Osteocyte (in vitro differentiated cells): ENCODE results near the gene CENPW. TPM values are rescaled to one million over a fixed set of nuclear protein-coding genes. Genes with fewer than 3 reads are reported as not detected.

Experiments used
- DNase-seq: peaks from one replicate; pipeline ENCODE4 v3.0.0; 2021; ENCODE audit warnings: mixed read lengths; ENCODE audit not compliant: unreplicated experiment; ENCODE audit errors: extremely low spot score
- H3K27ac Mint-ChIP-seq: one replicate; pipeline ENCODE4 v1.8.0; 2021; ENCODE audit warnings: mild to moderate bottlenecking, mixed read lengths; ENCODE audit not compliant: unreplicated experiment
- H3K27me3 Mint-ChIP-seq: one replicate; pipeline ENCODE4 v1.8.0; 2021; ENCODE audit warnings: mixed read lengths; ENCODE audit not compliant: unreplicated experiment
- H3K36me3 Mint-ChIP-seq: one replicate; pipeline ENCODE4 v1.8.0; 2021; ENCODE audit warnings: mixed read lengths; ENCODE audit not compliant: unreplicated experiment
- H3K4me1 Mint-ChIP-seq: one replicate; pipeline ENCODE4 v1.8.0; 2021; ENCODE audit warnings: mixed read lengths; ENCODE audit not compliant: unreplicated experiment
- H3K4me3 Mint-ChIP-seq: one replicate; pipeline ENCODE4 v1.8.0; 2021; ENCODE audit warnings: mild to moderate bottlenecking, moderate library complexity, mixed read lengths; ENCODE audit not compliant: unreplicated experiment
- H3K9me3 Mint-ChIP-seq: one replicate; pipeline ENCODE4 v1.8.0; 2021; ENCODE audit warnings: mixed read lengths; ENCODE audit not compliant: unreplicated experiment
- total RNA-seq: library from RNA; stranded (reverse); gene quantifications from 2 replicates; pipeline ENCODE4 v1.2.1, GENCODE V29; 2021
- TF ChIP-seq, protein P1 (sequence below): fragments of 200-600 bp; sonication (generic); IDR thresholded peaks from 2 replicates; pipeline ENCODE4 v1.5.0; 2021; ENCODE audit warnings: antibody characterized with exemption, mild to moderate bottlenecking, moderate library complexity

Gene CENPW
- total RNA-seq, 1 donor from 2014 or later, result 11.4 TPM

DNA sequence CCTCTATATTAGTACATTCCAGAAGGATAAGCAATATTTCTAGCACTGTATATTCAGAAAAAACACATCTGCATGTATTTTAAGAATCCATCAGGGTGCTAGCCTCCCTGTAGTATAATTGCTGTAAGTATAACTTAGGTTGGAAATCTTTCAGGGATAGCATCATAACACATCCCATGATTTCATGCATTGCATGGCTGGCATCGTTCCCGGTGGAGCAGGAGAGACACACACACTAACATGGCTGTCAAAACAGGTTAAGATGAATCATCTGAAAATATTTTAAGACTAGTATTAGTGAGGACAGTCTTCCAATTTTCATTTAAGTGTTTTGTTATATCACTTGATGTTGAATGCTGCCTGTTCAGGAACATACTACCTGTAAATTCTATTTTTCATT, 32.1 kb upstream of the CENPW start:
- Mint-ChIP-seq H3K4me3 (no peak overlapping the region), H3K27ac (no peak overlapping the region), H3K27me3 (peaks cover 4% of the 10 kb centered on the region), H3K4me1 (no peaks in the 10 kb centered on the region), H3K9me3 (no peaks in the 10 kb centered on the region), H3K36me3 (no peaks in the 10 kb centered on the region)
- no peak for DNase-seq
- TF ChIP-seq, protein P1, sequence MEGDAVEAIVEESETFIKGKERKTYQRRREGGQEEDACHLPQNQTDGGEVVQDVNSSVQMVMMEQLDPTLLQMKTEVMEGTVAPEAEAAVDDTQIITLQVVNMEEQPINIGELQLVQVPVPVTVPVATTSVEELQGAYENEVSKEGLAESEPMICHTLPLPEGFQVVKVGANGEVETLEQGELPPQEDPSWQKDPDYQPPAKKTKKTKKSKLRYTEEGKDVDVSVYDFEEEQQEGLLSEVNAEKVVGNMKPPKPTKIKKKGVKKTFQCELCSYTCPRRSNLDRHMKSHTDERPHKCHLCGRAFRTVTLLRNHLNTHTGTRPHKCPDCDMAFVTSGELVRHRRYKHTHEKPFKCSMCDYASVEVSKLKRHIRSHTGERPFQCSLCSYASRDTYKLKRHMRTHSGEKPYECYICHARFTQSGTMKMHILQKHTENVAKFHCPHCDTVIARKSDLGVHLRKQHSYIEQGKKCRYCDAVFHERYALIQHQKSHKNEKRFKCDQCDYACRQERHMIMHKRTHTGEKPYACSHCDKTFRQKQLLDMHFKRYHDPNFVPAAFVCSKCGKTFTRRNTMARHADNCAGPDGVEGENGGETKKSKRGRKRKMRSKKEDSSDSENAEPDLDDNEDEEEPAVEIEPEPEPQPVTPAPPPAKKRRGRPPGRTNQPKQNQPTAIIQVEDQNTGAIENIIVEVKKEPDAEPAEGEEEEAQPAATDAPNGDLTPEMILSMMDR, result no peak

DNA sequence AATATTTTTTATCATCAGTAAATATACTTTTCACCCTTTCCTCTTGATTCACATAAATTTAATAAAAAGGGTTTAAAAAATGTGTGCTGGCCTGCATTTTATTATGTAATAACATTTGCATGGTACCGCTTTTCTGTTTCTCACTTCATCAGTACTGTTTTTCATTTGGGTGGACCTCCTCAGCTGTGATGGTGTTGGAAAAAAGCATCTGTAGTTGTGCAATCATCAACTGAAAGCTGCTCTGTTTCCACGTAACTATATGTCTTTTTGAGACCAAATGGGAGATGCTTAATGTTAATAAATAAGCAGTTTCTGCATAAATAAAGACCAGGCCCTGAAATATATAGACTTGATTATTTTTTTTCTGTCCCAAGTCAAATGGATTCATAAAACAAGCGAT, 31.6 kb upstream of the CENPW start:
- Mint-ChIP-seq H3K4me1 (no peaks in the 10 kb centered on the region), H3K27ac (no peak overlapping the region), H3K27me3 (peaks cover 4% of the 10 kb centered on the region), H3K4me3 (no peak overlapping the region), H3K36me3 (no peaks in the 10 kb centered on the region), H3K9me3 (no peaks in the 10 kb centered on the region)
- TF ChIP-seq, protein P1, result no peak
- DNase-seq, result no peak

DNA sequence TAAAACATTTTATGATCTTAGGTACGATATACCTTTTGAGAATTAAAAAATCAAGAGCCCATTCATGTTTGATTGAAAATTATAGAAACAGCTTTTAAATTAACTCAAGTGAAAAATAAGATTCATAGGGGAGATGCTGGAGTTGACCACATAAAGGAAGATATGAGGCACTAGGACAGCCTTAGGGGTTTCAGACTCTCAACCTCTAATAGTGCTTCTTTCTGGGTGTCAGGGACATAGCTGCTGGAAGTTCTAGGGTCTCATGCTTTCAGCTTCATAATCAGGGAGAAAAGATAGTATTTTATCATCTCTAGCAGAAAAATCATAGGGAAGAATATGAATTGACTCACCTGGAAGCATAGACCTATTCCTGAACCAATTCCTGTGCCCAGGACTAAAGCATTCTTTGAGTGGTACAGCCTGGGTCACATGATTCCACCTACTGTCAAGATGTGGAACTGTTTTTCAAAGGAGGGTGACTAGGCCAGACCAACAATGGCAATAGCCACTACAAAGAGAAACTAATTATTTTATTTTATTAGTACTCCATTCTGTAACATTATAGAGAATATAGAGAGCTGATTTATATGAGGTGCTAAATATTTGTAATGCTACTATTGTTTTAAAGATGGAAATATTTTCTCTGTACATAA, 27.8 kb upstream of the CENPW start:
- no peak overlapping the region for H3K27ac Mint-ChIP-seq
- DNase-seq, result no peak
- no peaks in the 10 kb centered on the region for H3K9me3 Mint-ChIP-seq
- H3K4me3 Mint-ChIP-seq, result no peak overlapping the region
- peaks cover 17% of the 10 kb centered on the region for H3K27me3 Mint-ChIP-seq
- no peaks in the 10 kb centered on the region for H3K36me3 Mint-ChIP-seq
- no peaks in the 10 kb centered on the region for H3K4me1 Mint-ChIP-seq
- TF ChIP-seq, protein P1, result peak; percentile 26

DNA sequence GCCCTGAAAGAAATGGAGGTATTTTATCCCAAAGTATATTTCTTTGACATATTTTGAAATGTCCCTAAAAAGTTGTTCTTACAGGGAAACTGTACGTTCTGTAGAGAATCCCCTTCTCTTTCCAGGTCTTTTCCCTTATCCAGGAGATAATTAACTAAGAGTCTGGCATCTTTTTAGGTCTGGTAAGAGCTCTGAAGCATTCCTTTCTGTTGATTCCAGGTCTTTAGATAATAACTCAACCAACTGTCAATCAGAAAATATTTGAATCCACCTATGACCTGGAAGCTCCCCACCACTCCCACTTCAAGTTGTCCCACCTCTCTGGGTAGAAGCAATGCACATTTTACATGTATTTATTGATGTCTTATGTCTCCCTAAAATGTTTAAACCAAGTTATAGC, 26.0 kb upstream of the CENPW start:
- DNase-seq, result no peak
- Mint-ChIP-seq H3K27ac (no peak overlapping the region), H3K4me3 (no peak overlapping the region), H3K9me3 (no peaks in the 10 kb centered on the region), H3K36me3 (no peaks in the 10 kb centered on the region), H3K4me1 (no peaks in the 10 kb centered on the region), H3K27me3 (peaks cover 19% of the 10 kb centered on the region)
- TF ChIP-seq, protein P1, result no peak

DNA sequence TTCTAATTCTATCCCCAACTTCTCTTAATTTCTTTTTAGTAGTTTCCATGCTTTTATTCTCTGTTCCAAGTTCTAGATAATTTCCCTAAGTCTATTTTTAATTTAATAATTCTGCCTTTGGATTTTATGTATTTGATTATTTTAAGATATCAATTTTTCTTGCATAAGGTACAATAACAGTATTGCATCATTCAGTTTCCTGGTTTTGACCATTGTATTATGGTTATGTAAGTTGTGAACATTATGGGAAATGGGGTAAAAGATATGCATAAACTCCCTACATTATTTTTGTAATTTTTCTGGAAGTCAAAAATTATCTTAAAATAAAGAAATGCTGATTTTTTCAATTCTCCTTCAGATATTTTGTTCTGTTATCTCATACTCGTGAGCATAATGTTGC, 21.1 kb upstream of the CENPW start:
- H3K4me1 Mint-ChIP-seq, result no peaks in the 10 kb centered on the region
- TF ChIP-seq, protein P1, result no peak
- no peak overlapping the region for H3K27ac Mint-ChIP-seq
- no peak overlapping the region for H3K4me3 Mint-ChIP-seq
- H3K27me3 Mint-ChIP-seq, result peaks cover 35% of the 10 kb centered on the region
- DNase-seq, result no peak
- H3K9me3 Mint-ChIP-seq, result no peaks in the 10 kb centered on the region
- H3K36me3 Mint-ChIP-seq, result no peaks in the 10 kb centered on the region
